D341Med (cell line): ENCODE data around the gene HDAC4.
A peak's percentile ranks its signal among the peaks of the same experiment; 100 is the strongest.

ENCODE experiments used
- DNase-seq: peaks from one replicate; pipeline ENCODE4 v3.0.0; 2012; ENCODE audit warnings: low spot score

HDAC4 gene

DNA sequence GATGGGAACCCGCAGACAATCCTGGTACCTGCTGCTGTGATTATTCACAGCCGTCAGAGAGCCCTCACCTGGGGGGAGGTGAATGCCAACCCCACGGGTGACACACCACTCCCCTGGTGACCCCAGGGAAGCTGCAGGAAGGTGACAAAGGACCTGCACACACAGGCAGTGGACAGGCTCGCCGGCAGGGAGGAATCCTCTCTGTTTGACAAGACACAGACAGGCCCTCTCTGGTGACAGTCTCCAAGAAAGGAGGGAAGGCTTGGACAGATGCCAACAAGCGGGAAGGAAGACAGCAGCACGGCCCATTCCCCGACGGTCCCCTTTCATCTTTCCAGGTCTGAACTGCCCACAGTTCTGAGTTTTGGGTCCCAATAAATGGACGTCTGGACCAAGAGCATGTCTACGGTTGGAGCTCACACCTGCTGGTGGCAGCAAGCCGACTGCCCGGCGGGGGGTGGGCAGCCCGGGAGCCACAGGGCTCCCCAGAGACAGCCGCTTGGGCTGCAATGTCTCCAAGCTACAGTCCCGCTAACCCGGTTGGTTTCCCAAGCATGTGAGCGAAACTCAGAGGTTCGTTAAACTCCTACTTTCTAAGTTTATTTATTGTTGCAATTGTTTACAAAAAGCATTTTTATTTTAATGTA lies 31.8 kb downstream of the HDAC4 start:
- DNase-seq, result no peak

DNA sequence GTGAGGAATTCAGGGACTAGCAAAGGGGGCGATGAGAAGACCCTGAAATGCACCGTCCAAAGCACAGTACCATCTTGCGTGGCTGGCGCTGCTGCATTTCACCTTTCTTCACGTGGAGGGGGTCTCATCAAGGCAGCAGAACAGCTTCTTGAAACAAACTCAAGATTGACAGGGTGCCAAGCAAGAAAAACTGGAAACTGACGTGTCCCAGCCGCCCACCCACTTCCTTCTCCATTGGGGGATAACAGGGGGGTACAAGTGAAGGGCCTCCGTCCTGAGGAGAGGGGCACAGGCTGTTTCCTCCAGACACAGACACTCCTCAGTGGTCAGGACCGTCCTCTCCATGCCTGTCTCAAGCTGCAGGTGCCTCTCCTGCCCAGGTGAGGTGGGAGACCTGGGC lies 32.5 kb downstream of the HDAC4 start:
- DNase-seq, result no peak

DNA sequence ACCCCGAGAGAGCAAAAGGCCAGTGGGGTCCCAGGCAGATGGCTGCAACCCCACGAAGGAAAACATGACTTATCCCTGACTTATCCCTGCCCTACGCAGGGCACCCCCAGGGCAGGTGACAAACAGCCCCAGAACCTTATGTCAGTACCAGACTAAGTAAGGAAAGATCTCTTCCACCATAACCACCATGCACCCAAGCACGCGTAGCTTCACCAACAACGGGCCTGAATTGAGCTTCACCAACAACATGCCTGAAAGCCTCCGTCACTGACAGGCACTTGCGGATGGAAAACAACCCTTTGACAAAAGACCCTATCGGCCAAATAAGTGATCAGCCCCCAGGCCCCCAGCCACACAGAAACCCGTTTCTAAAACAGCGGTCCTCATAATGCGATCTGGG lies 34.1 kb downstream of the HDAC4 start:
- no peak for DNase-seq

GRCh38 chr2:239365782-239366435 lies 34.9 kb downstream of the HDAC4 start:
- DNase-seq, result no peak

DNA sequence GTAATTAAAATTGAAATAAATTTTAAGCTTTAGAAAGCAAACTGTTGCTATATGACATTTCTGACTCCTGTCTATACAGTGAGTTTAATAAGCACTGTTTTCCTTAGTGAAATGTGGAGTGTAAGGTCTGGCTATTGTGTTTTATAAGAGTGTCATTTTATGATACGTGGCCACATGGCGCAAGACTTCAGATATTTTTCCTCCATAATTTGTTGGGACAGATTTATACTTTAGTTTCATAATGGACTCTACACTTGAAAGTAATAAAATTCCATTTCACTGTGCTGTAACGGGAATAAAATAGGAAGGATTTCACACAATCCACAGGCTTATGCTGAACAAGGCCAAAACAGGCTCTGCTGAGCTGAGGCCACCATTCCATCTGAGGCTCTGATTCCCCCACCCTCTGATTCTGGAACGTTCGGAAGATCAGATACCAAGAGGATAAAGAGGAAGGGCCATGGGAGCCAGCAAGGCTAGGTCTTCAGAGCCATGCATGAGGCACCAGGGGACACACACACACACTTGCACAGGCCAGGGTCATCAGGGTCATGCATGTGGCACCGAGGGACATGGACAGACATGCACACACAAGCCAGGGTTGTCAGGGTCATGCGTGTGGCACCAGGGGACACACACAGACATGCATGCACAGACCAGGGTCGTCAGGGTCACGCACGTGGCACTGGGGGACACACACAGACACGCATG lies 35.6 kb downstream of the HDAC4 start:
- DNase-seq, result no peak

DNA sequence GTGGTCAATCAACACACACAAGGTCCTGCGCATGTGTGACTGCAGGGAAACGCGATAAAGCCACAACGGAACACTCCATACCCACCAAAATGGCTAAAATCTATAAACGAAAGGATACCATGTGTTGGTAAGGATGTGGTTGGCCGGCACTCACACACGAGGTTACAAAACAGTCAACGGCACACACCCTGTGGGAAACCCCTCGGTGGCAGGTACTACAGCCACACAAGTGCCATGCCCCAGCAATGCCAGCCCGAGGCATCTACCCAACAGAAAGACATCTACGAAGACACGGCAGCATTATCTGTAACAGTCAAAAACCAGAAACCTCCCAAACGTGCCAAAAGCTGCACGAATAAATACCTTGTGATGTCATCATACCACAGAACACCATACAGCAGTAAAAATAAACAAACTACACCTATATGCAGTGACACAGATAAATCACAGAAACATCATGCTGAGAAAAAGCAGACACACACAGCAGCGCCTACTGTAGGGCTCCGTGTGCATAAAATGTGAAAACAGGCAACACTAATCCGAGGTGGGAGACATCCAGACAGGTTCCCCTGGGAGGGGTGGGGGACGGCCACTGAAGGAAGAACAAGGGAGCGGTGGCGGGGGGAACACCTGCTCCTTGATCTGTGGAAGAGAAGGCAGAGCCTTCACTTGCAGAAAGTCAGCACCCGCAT lies 36.7 kb downstream of the HDAC4 start:
- DNase-seq, result peak; percentile 69

- no peak for DNase-seq
Observed at GRCh38 chr2:239362507-239362906, 38.3 kb downstream of the HDAC4 start.

GRCh38 chr2:239361311-239361642 lies 39.5 kb downstream of the HDAC4 start:
- no peak for DNase-seq

GRCh38 chr2:239360421-239361310 lies 40.2 kb downstream of the HDAC4 start:
- no peak for DNase-seq

GRCh38 chr2:239360008-239360407 lies 40.8 kb downstream of the HDAC4 start:
- DNase-seq, result no peak

GRCh38 chr2:239359196-239359912 lies 41.5 kb downstream of the HDAC4 start:
- DNase-seq, result no peak

GRCh38 chr2:239358062-239358754 lies 42.6 kb downstream of the HDAC4 start:
- DNase-seq, result no peak

DNA sequence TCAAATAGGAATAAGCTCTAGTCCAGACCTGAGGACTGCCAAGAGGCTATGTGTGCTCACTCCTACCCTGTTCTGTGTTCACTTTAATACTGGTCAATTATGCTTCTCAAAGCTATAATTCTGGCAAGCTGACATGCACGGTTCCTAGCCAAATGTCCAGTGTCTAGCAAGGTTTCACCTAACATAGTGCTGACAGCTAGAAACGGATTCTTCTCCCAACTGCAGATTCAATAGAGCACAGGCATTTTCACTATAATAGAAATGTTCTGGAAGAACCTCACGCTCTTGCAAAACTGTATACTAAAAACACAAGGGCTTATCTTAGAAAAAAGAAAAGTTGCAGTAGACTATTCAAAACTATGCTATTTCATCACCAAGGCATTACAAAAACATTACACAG lies 45.1 kb downstream of the HDAC4 start:
- no peak for DNase-seq

- no peak for DNase-seq
Observed at GRCh38 chr2:239355139-239355538, 45.7 kb downstream of the HDAC4 start.

GRCh38 chr2:239354791-239355136 lies 46.1 kb downstream of the HDAC4 start:
- DNase-seq, result no peak

- no peak for DNase-seq
Observed at GRCh38 chr2:239354132-239354790, 46.6 kb downstream of the HDAC4 start.

GRCh38 chr2:239353692-239354091 lies 47.1 kb downstream of the HDAC4 start:
- DNase-seq, result no peak

DNA sequence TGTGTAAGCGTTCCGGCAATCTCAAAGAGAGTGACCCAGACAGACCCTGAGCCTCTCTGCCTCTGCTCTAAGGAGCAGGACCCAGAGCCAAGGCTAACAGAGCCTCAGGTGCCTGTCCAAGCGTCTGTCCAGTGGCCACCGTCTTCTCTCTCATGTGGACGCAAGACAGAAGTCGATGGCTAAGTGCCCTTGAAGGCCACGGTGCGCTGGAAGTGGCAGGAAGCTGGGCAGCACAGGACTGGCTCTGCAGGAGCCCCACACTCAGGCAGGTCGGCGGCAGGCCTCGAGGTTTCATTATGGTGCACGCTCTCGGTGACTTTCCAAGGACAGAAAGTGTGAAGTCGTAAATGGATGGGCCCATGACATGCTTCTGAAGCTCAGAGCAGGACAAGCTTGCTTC lies 49.1 kb downstream of the HDAC4 start:
- no peak for DNase-seq

DNA sequence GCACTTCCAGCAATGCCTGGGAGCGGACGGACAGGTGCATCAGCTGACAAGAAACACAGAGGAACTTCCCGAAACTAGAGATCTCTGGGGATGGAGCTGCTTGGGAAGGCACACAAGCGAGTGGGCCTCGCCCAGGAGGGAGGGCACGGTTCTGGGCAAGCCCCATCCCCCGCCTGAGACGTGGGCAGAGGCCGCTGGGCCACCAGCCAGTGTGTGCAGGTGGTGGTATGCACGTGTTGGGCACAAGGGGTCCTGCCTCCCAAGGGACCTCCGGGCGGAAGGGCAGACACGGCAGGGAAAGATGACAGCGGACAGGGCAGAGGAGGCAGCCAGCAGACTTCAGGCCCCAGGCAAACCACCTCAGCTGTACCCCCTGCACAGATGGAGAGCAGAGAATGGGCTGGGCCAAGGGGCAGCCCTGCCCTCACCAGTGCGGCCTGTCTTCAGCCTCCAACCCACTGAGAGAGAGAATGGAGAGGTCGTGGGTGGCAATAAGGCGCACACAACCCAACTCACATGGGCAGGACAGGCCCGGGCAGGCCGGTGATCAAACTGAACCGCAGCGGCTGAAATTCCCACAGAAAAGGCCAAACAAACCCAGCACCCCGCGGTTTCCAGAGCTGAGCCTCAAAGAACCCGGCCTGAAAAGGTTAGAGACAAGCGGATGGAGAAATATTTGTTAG lies 51.2 kb downstream of the HDAC4 start:
- no peak for DNase-seq
